CD4-positive, alpha-beta T cell treated with Interferon gamma for 1 hour (primary cell): ENCODE data around the gene EEPD1.

ENCODE experiments used
- DNase-seq: peaks from one replicate; pipeline ENCODE4 v3.0.0-alpha.2; 2020

The EEPD1 gene

GRCh38 chr7:36284456-36285090, 131.5 kb downstream of the EEPD1 start:
- DNase-seq, result no peak

- no peak for DNase-seq
Measured at GRCh38 chr7:36285276-36285675, 132.2 kb downstream of the EEPD1 start.

GRCh38 chr7:36286226-36286625, 133.2 kb downstream of the EEPD1 start:
- peak; percentile 76 for DNase-seq

DNA sequence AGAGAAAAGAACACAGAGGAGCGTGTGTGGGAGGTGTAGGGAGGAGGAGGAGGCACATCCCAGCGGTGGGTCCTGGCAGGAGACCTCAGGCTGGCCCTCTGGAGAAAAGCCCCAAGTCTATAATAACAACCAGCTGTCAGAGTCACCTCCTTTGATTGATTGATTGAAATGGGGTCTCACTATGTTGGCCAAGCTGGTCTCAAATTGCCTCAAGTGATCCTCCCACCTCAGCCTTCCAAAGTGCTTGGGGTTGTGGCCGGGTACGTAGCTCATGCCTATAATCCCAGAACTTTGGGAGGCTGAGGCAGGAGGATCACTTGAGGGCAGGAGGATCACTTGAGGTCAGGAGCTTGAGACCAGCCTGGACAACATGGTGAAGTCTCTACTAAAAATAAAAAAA, 133.6 kb downstream of the EEPD1 start:
- no peak for DNase-seq

DNA sequence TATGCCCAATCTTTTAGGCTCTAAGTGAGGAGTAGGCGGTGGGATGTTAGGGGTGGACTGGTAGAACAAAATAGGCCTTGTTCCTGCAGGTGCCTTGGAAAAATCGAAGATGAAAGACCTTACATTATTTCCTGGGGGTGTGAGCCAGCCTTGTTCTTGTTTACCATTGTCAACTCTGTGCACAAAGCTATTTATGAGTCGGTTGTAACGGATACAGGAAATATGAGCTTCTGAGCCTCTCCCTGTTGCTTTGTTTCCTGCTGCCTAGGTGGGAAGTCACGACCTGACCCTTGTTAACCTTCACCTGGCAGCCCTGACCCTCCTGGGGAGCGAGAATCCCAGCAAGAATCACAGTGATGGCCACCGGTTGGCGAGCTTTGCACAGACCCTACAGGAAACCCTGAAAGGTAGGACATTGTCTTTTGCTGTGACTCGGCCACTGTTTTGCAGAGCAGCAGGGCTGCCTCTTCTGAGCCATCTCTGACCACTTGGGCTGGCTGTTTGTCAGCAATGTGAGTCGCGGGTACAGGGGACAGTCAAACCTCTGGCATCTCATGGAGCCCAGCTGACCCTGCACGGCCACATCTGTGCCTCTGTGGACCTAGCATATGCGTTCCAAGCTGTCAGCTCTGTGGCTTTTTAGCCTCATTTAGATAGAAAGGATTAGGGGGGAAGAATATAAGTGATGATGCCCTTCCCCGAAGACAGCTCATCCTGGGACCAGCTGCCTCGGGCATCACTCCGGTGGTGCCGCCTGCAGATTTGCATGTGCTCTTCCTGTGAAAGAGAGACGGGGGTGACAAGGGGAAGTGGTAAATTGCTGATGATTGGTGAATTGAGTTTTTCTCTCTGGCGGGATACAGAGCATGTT, 134.6 kb downstream of the EEPD1 start:
- peak; percentile 41 for DNase-seq

GRCh38 chr7:36288501-36288900, 135.4 kb downstream of the EEPD1 start:
- no peak for DNase-seq

- DNase-seq, result no peak
Measured at GRCh38 chr7:36289833-36290661, 137.0 kb downstream of the EEPD1 start.

DNA sequence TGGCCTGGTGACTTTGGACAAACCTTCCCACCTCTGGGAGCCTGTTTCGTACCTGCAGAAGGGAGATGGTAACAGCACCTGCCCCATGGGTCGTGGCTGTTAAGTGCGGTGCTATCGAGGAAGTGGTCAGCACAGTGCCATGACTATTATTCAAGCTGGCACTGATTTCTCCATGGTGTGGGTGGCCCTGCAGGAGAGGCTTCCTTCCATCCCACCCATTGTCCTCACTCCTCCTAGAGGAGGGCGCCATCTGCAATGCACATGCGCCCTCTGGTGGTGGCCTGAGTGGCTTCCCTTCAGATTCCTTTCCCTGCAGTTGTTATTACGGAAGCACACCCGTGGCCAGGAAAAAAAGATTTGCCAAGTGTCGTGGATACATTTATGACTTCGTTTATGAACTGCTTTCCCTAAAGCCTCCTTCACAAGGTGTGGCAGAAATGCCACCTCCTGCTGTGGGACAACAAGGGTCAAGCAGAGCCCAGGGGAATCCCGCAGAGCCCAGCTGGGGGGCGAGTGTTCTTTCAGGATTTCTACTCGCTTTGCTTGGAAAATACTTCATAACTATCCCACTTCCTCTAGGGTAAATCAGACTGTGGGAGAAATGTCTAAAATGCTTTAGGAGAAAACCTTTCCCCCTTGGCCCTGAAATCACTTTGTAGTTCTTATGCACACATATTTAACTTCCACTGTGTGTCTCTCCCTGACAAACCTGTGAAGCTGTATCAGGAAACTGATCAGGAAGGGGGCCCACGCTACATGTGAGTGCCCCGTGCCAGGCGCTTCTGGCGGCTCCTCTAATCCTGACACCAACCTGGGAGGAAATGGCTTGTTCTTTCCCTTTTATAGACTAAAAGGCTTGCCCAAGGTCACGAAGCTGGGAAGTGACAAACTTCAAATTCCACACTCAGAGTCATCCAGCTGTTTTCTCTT, 138.6 kb downstream of the EEPD1 start:
- peak; percentile 64 for DNase-seq

- DNase-seq, result no peak
Measured at GRCh38 chr7:36295090-36295489, 142.0 kb downstream of the EEPD1 start.

GRCh38 chr7:36296284-36296683, 143.2 kb downstream of the EEPD1 start:
- DNase-seq, result no peak

DNA sequence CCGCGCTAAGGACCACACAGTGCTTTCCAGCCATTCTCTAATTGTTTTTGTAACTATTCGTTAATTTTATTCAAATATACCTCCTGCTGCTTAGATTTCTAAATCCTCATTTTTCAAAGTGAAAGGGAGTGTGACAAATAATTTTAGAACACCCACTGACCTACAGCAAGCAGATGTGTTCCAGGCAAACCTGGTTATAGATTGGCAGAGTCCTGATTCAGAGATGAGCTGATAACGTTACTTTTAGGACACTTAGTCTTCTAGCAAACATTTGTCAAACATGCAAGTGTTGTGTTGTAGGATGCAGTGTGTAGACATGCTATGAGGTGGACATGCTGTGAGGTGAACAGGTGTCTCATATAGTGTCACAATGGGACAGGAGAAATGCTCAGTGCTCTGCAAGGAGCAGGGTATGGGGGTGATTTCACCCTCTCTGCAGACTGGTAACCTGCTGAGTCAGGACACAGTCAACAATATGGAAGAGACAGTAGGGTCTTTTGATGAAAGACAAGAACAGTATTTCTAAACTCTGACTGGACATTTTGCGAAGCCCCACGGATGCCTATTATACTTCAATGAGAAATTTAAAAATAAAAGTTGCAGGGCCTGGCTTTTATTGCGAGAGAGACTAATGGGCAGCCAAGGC, 144.4 kb downstream of the EEPD1 start:
- no peak for DNase-seq

GRCh38 chr7:36298106-36298505, 145.1 kb downstream of the EEPD1 start:
- no peak for DNase-seq

DNA sequence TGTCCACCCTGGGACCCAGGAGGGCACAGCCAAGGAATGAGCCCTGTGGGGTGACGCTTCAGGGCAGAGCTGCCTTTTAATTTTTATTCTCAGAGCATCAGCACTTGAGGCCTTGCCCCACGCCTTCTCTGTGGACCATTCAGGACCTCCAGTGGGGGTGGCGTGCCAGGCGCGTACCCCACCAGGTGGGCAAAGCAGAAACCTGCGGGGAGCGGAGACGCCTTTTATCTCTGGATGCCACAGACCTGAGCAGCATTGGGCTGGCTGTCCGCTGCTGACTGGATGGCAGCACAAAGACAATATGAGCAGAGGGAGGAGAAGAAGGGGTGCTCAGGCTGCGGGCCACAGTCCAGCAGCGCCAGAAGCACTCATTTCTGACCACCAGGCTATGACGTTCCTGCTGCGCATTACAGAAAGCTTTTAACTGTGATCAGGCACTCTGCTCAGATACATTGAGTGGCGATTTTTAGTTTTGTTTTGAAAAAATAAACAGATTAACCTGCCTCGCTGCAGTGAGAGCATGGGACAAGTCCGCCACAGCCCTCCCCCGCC, 146.2 kb downstream of the EEPD1 start:
- DNase-seq, result no peak

DNA sequence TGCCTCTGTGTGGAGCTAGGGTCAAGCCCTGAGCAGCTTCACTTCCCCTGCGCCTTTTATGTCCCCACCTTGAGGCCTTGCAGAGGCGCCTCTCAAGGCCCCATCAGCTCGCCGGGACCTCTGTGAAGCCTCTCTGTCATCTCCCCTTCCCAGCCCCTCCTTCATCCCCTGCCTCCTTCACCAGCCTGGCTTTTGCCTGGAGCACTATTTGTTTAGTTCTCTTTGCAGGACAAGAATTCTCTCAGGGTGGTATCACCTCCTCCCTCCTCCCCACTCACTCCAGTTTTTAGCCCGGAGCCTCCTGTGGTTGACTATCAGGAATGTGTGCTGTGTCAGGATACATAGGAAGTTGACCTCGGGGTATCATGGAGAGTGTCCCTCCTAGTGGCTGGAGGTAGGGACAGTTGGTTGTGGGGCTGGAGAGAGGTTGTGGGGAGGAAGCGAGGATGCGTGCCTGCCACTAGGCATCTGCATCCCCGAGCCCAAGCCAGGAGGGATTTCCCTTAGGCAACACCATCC, 146.8 kb downstream of the EEPD1 start:
- no peak for DNase-seq

DNA sequence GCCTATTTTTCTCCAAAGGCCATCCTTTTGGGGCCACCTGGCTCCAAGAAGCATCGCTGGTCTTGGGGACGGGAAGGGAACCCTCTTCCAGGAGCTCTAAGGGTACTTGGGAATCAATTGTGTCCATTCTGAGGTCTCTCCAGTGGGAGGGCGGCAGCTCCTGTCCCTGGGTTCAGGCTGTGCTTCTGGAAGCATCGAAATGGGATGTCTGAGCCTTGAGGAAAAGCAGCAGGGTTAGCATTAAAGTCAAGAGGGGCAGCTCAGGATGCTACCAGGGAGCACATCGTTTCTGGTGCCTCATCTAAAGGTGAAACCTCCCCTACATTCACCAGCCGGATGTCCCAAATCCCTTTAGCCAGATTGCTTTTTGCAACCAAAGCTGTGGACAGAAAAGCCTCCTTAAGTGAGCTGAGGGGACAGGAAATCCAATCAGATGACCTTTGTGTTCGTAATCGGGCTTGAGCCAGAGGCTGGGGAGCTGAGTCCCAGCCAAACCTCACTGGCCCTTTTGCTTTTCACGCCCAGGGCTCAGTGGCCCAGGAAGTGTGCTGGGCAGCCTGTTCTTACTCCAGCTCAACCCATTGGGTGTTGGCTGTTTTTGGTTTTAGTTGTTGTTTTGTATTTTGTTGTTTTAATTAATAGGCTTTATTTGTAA, 147.8 kb downstream of the EEPD1 start:
- DNase-seq, result no peak

DNA sequence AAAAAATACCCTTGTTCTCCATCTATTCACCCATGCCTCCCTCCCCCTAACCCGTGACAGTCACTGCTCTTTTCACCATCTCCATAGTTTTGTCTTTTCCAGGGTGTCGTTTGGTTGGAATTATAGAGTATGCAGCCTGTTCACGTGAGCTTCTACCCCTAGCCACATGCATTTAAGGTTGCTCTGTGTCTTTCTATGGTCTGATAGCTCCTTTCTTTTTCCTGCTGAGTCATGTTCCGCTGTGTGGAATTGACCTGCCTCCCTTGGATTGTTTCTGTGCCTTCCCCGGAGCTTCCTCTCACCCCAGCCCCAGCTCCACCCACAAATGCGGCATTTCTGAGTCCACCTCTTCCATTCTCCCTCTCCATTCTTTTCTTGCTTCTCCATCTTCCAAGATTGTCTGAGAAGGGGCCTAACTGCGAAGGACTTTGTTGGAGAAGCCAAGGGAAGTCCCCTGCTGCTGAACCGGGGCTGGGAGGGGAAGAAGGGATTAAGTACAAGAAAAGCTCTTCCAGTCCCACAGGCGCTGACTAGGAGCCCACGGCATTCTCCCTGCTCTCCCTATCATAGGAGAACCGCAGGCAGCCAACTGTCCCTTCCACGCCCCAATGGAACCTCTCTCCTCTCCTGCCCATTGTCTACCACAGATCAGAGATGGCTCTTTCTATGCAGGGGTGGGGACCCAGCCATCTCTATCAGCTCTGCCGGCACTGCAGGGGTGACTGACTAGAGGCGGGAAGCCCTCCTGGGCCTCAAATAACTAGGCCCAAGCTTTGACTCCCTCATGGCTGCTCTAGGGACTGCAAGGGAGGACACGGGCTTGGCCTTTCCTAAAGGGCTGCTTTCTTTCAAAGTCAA, 149.1 kb downstream of the EEPD1 start:
- no peak for DNase-seq

DNA sequence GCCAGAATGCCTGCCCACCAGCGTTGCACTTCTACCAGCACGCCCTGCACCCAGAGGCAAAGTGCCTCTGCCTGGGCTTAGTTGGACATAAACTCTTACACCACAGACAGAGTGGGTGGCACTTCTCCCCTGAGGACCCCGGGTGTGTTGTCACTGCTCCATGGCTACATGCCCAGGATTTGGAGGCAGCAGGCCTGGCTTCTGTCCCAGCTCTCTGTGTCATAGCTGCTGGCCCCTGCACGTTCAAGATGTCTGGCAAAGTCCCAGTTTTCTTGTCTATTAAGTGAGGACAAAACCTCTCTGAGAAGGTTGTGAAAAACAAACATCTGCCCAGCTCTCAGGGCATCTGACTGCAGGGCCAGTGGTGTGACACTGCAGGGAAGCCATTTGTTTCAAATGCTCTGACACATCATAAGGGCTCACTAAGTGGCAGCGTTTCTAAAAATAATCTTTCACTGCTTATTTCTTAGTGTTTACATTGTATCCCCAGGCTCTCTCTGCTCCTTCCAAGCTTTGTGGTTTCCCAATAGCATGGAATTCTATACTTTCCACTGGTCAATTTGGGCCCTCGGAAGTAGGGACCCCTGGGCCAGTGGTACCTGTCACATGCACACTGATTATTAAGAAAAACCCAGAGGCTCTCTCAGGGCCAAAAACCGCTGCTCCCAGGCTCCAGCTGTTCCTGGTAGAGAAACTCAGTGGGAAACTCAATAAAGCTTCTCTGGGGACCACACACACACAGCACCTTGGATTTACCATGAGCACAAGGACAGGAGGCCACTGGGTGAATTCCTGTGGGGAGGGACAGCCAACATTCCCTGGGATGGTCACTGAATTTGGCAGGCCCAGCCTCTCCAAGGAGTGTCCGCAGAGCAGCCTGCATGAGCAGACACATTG, 150.4 kb downstream of the EEPD1 start:
- no peak for DNase-seq

GRCh38 chr7:36304099-36304425, 151.0 kb downstream of the EEPD1 start:
- DNase-seq, result no peak

DNA sequence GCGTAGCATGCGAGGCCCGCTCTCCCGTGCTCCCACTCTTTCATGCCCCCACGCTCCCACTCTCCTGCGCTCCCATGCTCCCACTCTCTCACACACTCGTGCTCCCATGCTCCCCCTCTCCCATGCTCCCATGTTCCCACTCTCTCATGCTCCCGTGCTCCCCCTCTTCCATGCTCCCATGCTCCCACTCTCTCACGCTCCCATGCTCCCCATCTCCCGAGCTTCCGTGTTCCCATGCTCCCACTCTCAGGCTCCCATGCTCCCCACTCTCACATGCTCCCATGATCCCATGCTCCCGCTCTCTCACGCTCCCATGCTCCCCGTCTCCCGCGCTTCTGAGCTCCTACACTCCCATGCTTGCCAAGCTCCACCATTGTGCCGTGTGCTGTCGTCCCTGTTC, 152.2 kb downstream of the EEPD1 start:
- no peak for DNase-seq
